H1 (cell line): ENCODE data around the gene KRT17. TPM values are rescaled to one million over a fixed set of nuclear protein-coding genes. Genes with fewer than 3 reads are reported as not detected.
"Not testable (repeated sequence)": the region's sequence is repeated elsewhere in the genome, so short reads cannot be mapped to it uniquely, and the experiment has no call there.

Experiments
- CTCF ChIA-PET: fragments of 300-600 bp; sonication (Branson Sonifier 250); formaldehyde crosslinking; loops from one replicate; lab custom pipeline; 2021; ENCODE audit not compliant: partially characterized antibody; lab: Charles Lee
- POLR2A ChIA-PET: fragments of 300-600 bp; sonication (Branson Sonifier 250); formaldehyde crosslinking; loops from one replicate; lab custom pipeline; 2021; ENCODE audit warnings: inconsistent platforms; ENCODE audit not compliant: partially characterized antibody; lab: Charles Lee
- DNase-seq, 2 experiments: peaks; one replicate each; pipeline versions ENCODE4 v3.0.0 to v3.0.0-alpha.2; 2010 to 2022; ENCODE audit warnings: low spot score in 2 of 2, low read depth in 1 of 2, mixed read lengths in 1 of 2
- FAIRE-seq: peaks from 2 replicates; lab custom pipeline; 2011; peaks lifted over from hg19 to GRCh38; lab: Jason Lieb, UNC
- H2AFZ ChIP-seq: 2 replicates; pipeline ENCODE4 v1.8.1; 2012; ENCODE audit warnings: low read length, inconsistent platforms
- H2AK5ac ChIP-seq: 2 replicates; pipeline ENCODE4 v1.6.1; 2013; ENCODE audit warnings: low read depth, low read length
- H2BK120ac ChIP-seq: replicated peaks from 2 replicates; pipeline ENCODE3; 2013; ENCODE audit warnings: low read depth, low read length, inconsistent platforms
- H2BK12ac ChIP-seq: 2 replicates; pipeline ENCODE4 v1.6.1; 2013; ENCODE audit warnings: low read depth, low read length
- H2BK15ac ChIP-seq: 2 replicates; pipeline ENCODE4 v1.6.1; 2013; ENCODE audit warnings: low read length
- H2BK20ac ChIP-seq: 2 replicates; pipeline ENCODE4 v1.6.1; 2013; ENCODE audit warnings: low read length
- H2BK5ac ChIP-seq: 2 replicates; pipeline ENCODE4 v1.6.1; 2013; ENCODE audit warnings: low read depth, low read length
- H3K14ac ChIP-seq: 2 replicates; pipeline ENCODE4 v1.6.1; 2013; ENCODE audit warnings: inconsistent platforms; ENCODE audit not compliant: insufficient read length
- H3K18ac ChIP-seq: 2 replicates; pipeline ENCODE4 v1.6.1; 2013; ENCODE audit warnings: low read length; ENCODE audit errors: extremely low read depth
- H3K23ac ChIP-seq: 2 replicates; pipeline ENCODE4 v1.6.1; 2013; ENCODE audit warnings: inconsistent platforms; ENCODE audit not compliant: insufficient read length
- H3K23me2 ChIP-seq: 2 replicates; pipeline ENCODE4 v1.6.1; 2013; ENCODE audit warnings: low read depth, low read length
- H3K27ac ChIP-seq: 2 replicates; pipeline ENCODE4 v1.6.1; 2011; ENCODE audit warnings: low read depth, low read length, inconsistent platforms
- H3K27me3 ChIP-seq, 4 experiments: replicated peaks in 1 of 4; 1 replicate in 1 of 4; 2 replicates in 3 of 4; pipeline versions ENCODE4 v1.6.1 to v1.8.1; 2011 to 2013; ENCODE audit warnings: low read length in 3 of 4, mild to moderate bottlenecking in 3 of 4, inconsistent platforms in 2 of 4, mixed read lengths in 2 of 4, moderate library complexity in 1 of 4; ENCODE audit not compliant: control insufficient read depth in 3 of 4, insufficient read depth in 3 of 4; ENCODE audit errors: extremely low read depth in 1 of 4
- H3K36me3 ChIP-seq, 4 experiments: 2 replicates each; pipeline versions ENCODE4 v1.6.1 to v1.8.1; 2011 to 2013; ENCODE audit warnings: mild to moderate bottlenecking in 4 of 4, low read length in 3 of 4, moderate library complexity in 2 of 4, control low read depth in 1 of 4, inconsistent platforms in 1 of 4; ENCODE audit not compliant: insufficient read depth in 4 of 4, control insufficient read depth in 2 of 4
- H3K4ac ChIP-seq: replicated peaks from 2 replicates; pipeline ENCODE3; 2013; ENCODE audit warnings: low read length, low read depth, mixed read lengths, inconsistent platforms; ENCODE audit not compliant: insufficient read length
- H3K4me1 ChIP-seq, 4 experiments: replicated peaks in 1 of 4; 1 replicate in 1 of 4; 2 replicates in 3 of 4; pipeline versions ENCODE4 v1.6.1 to v1.8.1; 2011 to 2013; ENCODE audit warnings: low read length in 3 of 4, inconsistent platforms in 2 of 4, mixed read lengths in 1 of 4; ENCODE audit not compliant: insufficient read depth in 4 of 4, control insufficient read depth in 3 of 4
- H3K4me2 ChIP-seq, 2 experiments: 2 replicates each; pipeline versions ENCODE4 v1.6.1 to v1.8.1; 2011 to 2013; ENCODE audit warnings: low read depth in 2 of 2, low read length in 2 of 2, control low read depth in 1 of 2, inconsistent platforms in 1 of 2, mild to moderate bottlenecking in 1 of 2; ENCODE audit not compliant: insufficient read depth in 1 of 2
- H3K4me3 ChIP-seq, 4 experiments: fragments of 200-600, 300-600 bp in 1 of 4; sonication (generic), shearing (Covaris generic), sonication (Bioruptor Twin) in 1 of 4; 2 replicates each; pipeline versions ENCODE4 v1.5.1 to v1.8.1; 2011 to 2016; ENCODE audit warnings: low read length in 4 of 4, low read depth in 3 of 4, control low read depth in 2 of 4, inconsistent platforms in 2 of 4, mild to moderate bottlenecking in 2 of 4, mixed read lengths in 1 of 4, moderate library complexity in 1 of 4; ENCODE audit not compliant: insufficient read depth in 2 of 4; ENCODE audit errors: extremely low read depth in 1 of 4
- H3K56ac ChIP-seq: replicated peaks from 2 replicates; pipeline ENCODE3; 2013; ENCODE audit warnings: low read depth, mild to moderate bottlenecking, mixed read lengths, low read length, inconsistent platforms; ENCODE audit not compliant: insufficient read length
- H3K79me1 ChIP-seq: 2 replicates; pipeline ENCODE4 v1.6.1; 2013; ENCODE audit warnings: low read depth, low read length, control low read depth
- H3K79me2 ChIP-seq, 2 experiments: 2 replicates each; pipeline versions ENCODE4 v1.6.1 to v1.8.1; 2012 to 2013; ENCODE audit warnings: low read length in 2 of 2, mild to moderate bottlenecking in 2 of 2, inconsistent platforms in 1 of 2; ENCODE audit not compliant: insufficient read depth in 2 of 2, control insufficient read depth in 1 of 2
- H3K9ac ChIP-seq, 4 experiments: replicated peaks in 1 of 4; 1 replicate in 1 of 4; 2 replicates in 3 of 4; pipeline versions ENCODE4 v1.6.1 to v1.8.1; 2011 to 2013; ENCODE audit warnings: low read depth in 3 of 4, low read length in 3 of 4, control low read depth in 2 of 4, mild to moderate bottlenecking in 2 of 4, moderate library complexity in 2 of 4, inconsistent platforms in 1 of 4; ENCODE audit errors: extremely low read depth in 1 of 4
- H3K9me3 ChIP-seq, 2 experiments: 2 replicates each; pipeline versions ENCODE4 v1.6.1 to v1.8.1; 2012 to 2013; ENCODE audit warnings: mild to moderate bottlenecking in 2 of 2, moderate library complexity in 2 of 2, control low read depth in 1 of 2, inconsistent platforms in 1 of 2, low read depth in 1 of 2, low read length in 1 of 2, mixed read lengths in 1 of 2; ENCODE audit not compliant: insufficient read depth in 2 of 2
- H4K20me1 ChIP-seq, 2 experiments: replicated peaks in 1 of 2; 2 replicates each; pipeline versions ENCODE3 to v1.8.1; 2011 to 2013; ENCODE audit warnings: inconsistent platforms in 2 of 2, low read length in 2 of 2, mild to moderate bottlenecking in 1 of 2; ENCODE audit not compliant: insufficient read depth in 2 of 2, control insufficient read depth in 1 of 2
- H4K5ac ChIP-seq: 2 replicates; pipeline ENCODE4 v1.6.1; 2013; ENCODE audit warnings: low read length, low read depth, mixed read lengths, inconsistent platforms; ENCODE audit not compliant: insufficient read length
- H4K8ac ChIP-seq: 2 replicates; pipeline ENCODE4 v1.8.0; 2013; ENCODE audit warnings: mild to moderate bottlenecking, moderate library complexity, low read length, inconsistent platforms; ENCODE audit not compliant: insufficient read depth; ENCODE audit errors: extremely low read depth
- H4K91ac ChIP-seq: replicated peaks from 2 replicates; pipeline ENCODE3; 2013; ENCODE audit warnings: low read length, mixed read lengths, inconsistent platforms; ENCODE audit not compliant: insufficient read length
- WGBS, 2 experiments: shearing (Covaris generic) in 1 of 2; methylation state at CpG; one replicate each; pipeline versions ENCODE4 v1.1.6 to v1.1.7; 2013 to 2015; ENCODE audit warnings: low lambda C conversion rate in 2 of 2, mixed read lengths in 2 of 2, inconsistent platforms in 1 of 2, low coverage in 1 of 2, missing lambda C conversion rate in 1 of 2; ENCODE audit not compliant: insufficient replicate concordance in 2 of 2, insufficient coverage in 1 of 2, insufficient read length in 1 of 2; ENCODE audit errors: extremely low coverage in 1 of 2, missing lambda C conversion rate in 1 of 2; 5-methylcytosine and 5-hydroxymethylcytosine counted together
- polyA plus RNA-seq, 7 experiments: library from polyadenylated mRNA; depleted of rRNA in 3 of 7; stranded (reverse) in 5 of 7; unstranded in 2 of 7; fragments of >200 nt in 5 of 7; fragments of 200-250 nt in 2 of 7; gene quantifications; 1 replicate in 5 of 7; 2 replicates in 1 of 7; 4 replicates in 1 of 7; pipeline versions ENCODE4 v1.2.1 to v1.2.3, GENCODE V29; 2011 to 2013; ENCODE audit warnings: missing spikeins in 2 of 7, mixed read lengths in 2 of 7
- total RNA-seq: library from RNA; stranded (reverse); fragmentation: NEBNext Ultra II Directional; extraction: Animal tissue kit (Norgen Biotek cat#: 25700); gene quantifications from 2 replicates; pipeline ENCODE4 v1.2.1, GENCODE V29; 2021

The KRT17 gene
- total and polyA plus RNA-seq, 2 of the 8 experiments (the other 6 are each of a cell fraction or from before 2014, with no cell fraction given), result 0.50 to 0.95 TPM

DNA sequence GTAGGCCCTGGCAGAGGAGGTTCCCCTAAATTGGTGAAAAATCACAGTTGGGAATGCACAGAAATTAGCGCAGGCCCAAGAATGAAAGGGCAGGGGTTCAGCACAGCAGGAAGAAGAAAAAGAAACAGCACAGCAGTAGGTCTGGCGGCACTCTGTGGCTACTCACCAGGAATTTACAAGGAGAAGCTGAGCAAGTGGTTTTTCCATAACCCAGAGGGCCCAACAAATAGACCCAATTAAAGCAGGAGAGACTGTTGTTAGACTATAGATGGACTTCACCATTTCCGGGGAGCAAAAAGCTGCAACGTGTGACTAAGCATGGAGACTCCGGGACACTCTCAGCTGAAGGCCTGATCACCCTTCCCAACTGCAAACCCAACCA, 2.5 kb upstream of the KRT17 start:
- not testable (repeated sequence) for H2BK12ac ChIP-seq, H3K79me2 ChIP-seq, H2BK15ac ChIP-seq, H3K79me1 ChIP-seq, H3K56ac ChIP-seq, H4K91ac ChIP-seq, H3K4me2 ChIP-seq, H4K5ac ChIP-seq, H3K4me1 ChIP-seq, H3K36me3 ChIP-seq, H2BK20ac ChIP-seq, H2AFZ ChIP-seq, H4K20me1 ChIP-seq, H3K27me3 ChIP-seq, FAIRE-seq, H2BK5ac ChIP-seq, H3K9me3 ChIP-seq, H3K18ac ChIP-seq, H3K9ac ChIP-seq, H2BK120ac ChIP-seq, H3K4ac ChIP-seq, DNase-seq, H4K8ac ChIP-seq, H3K23ac ChIP-seq, H3K4me3 ChIP-seq, H3K23me2 ChIP-seq, H3K14ac ChIP-seq, H3K27ac ChIP-seq, H2AK5ac ChIP-seq
- WGBS, 2 experiments, result 90% methylated on average over 5 of the region's 5 CpGs; no CpG with 5 or more reads in 1 of the 2 experiments
- ChIA-PET CTCF (interaction anchor here (0.5 to 14.5 kb wide), 11 partner anchors 8 to 133 kb away, joined by 3 to 103 read pairs (median 5); no protein-coding TSS in a partner anchor), POLR2A (interaction anchor here (1.2 kb wide), 1 partner anchor 99 kb away, joined by 3 read pairs; the partner anchor contains the start of gene KRT19)
